ENCODE data around the gene ZFR.
"Not testable (repeated sequence)": the region's sequence is repeated elsewhere in the genome, so short reads cannot be mapped to it uniquely, and the experiment has no call there.

Gene ZFR

GRCh38 chr5:32410630-32411029, 33.9 kb downstream of the ZFR start:
- TF ChIP-seq ZFX (IDR thresholded peaks at IDR 0.05; ENCODE audit: borderline replicate concordance), result no peak
- no peak for TF ChIP-seq CTCF (IDR thresholded peaks at IDR 0.05)
- no peak overlapping the region for H3K27ac ChIP-seq

DNA sequence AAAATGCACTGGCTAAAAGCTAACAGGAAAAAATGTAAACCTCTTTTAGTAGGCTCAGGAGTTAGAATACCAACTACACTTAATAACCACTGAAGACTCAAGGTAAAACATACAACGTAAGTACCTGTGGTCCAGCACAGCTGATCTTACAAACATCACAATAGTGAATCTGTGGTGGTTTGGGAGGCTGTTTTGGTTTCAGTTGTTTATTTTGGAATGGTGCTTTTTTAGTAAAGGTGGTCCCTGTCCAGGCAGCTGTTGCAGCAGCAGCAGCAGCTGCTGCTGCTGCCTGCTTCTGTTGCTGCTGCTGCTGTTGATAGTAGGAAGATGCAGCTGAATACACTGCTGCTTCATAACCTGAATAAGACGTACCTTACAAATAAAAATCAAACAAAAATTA, 37.9 kb downstream of the ZFR start:
- H3K27ac ChIP-seq, result no peak overlapping the region
- TF ChIP-seq ZFX (IDR thresholded peaks at IDR 0.05; ENCODE audit: borderline replicate concordance) (no peak), CTCF (IDR thresholded peaks at IDR 0.05) (no peak)

DNA sequence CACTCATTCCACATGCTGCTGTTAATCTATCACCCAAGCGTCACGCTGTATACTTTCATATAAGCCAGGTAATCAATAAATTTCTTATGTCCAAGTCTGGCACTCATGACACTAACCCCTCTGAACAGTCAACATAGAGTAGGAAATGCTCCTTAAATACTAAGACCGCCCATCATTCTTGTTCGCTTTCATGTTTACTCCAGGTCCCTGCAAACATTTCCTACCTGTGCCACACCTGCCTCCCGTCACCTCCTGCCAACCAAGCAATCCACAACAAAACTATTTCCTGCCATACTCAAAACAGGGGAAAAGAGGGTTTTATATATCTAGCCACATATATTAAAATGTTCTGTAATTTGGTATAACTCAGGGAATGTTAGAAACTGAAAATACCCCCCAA, 39.0 kb downstream of the ZFR start:
- H3K27ac ChIP-seq, result no peak overlapping the region
- no peak for TF ChIP-seq ZFX (IDR thresholded peaks at IDR 0.05; ENCODE audit: borderline replicate concordance)
- no peak for TF ChIP-seq CTCF (IDR thresholded peaks at IDR 0.05)

DNA sequence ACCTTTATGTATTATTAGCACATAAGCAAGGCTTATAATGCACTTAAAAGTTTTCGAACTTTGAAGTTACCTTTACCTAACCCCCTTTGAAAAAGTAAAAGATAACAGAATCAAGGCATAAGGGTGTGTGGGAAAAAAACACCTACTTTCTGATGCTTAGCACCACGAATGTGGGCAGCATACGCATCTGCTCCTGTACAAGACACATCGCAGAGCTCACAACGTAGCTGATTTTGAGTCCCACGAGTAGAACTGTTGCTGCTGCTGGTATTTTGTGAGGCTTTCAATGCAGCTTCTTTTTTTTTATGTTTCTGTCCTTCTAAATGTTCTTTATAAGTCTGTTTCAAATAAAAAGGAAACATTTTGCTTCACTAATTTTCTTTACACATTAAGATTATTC, 40.8 kb downstream of the ZFR start:
- H3K27ac ChIP-seq, result no peak overlapping the region
- TF ChIP-seq ZFX (IDR thresholded peaks at IDR 0.05; ENCODE audit: borderline replicate concordance) (no peak), CTCF (IDR thresholded peaks at IDR 0.05) (no peak)

- TF ChIP-seq ZFX (IDR thresholded peaks at IDR 0.05; ENCODE audit: borderline replicate concordance) (no peak), CTCF (IDR thresholded peaks at IDR 0.05) (no peak)
- H3K27ac ChIP-seq, result no peak overlapping the region
Measured at GRCh38 chr5:32400401-32400800, 44.1 kb downstream of the ZFR start.

- H3K27ac ChIP-seq, result not testable (repeated sequence)
Measured at GRCh38 chr5:32398754-32399153, 45.8 kb downstream of the ZFR start.

DNA sequence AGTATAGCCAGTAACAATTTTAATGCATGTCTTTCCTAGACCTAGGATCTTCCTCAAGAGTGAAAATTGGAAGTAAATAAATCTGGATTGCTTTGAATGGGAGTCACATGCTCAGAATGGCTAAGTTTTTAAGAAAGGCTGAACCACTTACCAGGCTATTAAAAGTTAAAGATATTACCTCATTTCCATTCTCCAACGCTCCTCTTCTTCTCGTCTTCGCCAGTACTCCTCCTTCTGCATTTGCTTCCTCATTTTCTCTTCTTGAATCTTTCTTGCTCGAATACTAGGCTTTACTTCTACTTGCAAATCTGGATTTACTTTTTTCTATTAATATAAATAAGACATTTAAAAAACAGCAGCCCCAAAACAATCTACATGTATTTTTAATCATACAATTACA, 49.6 kb downstream of the ZFR start:
- TF ChIP-seq ZFX (IDR thresholded peaks at IDR 0.05; ENCODE audit: borderline replicate concordance) (no peak), CTCF (IDR thresholded peaks at IDR 0.05) (no peak)
- no peak overlapping the region for H3K27ac ChIP-seq

DNA sequence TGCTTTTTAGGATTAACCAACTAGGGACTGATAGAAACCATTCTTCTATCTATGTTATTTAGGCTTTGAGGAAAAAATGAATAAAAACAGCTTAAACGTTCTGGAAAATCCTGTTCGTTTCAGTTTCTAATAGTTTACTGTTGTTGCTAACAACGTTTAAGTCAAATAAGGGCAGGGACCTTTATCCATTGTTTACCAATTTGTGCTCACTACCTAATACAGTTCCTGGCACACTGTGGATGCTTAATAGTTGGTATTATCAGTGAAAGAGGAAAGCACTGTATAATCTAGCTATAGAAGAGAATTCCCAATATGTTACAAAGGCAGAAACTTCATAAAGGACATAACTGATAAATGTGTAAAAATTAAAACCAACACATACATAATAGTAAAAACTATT, 52.5 kb downstream of the ZFR start:
- no peak overlapping the region for H3K27ac ChIP-seq
- TF ChIP-seq ZFX (IDR thresholded peaks at IDR 0.05; ENCODE audit: borderline replicate concordance) (no peak), CTCF (IDR thresholded peaks at IDR 0.05) (no peak)

Measured in 22Rv1 (cell line).